ENCODE results near the gene DHRS1. TPM values are rescaled to one million over a fixed set of nuclear protein-coding genes. Genes with fewer than 3 reads are reported as not detected.

Gene DHRS1
- total RNA-seq, 1 experiment from 2014 or later: 34.7 TPM

DNA sequence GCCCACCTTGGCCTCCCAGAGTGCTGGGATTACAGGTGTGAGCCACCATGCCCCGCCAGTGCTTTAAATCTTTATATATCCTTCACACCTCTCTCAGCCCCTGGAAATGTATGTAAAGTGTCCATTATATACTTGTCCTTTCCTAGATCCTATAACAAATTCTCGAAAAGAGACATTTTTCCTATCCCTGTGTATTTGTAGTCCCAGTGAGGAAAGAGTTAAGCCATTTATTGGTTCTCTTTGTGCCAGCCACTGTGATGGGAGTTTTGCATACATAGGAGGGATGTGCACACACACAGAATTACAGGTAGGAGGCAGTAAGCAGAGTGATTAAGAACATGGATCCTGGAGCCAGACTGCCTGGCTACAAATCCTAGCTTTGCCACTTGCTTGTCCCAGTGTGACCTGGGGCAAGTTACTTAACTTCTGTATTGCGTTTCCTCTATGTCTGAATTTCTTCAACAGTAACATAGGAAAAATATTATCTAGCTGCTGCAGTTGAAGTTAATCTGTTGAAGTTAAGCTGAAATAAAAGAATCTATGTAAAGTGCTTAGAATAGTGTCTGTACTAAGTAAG is 26.1 kb downstream of the DHRS1 start:
- Histone ChIP-seq H3K4me1 (ENCODE audit: control insufficient read depth in 1 of 2, insufficient read depth in 2 of 2, low read length in 2 of 2) (peaks cover 9 to 22% of the 10 kb centered on the region in 2 experiments; a peak in 3 of 4 replicates), H3K4me3 (replicated peaks in 1 of 2; ENCODE audit: low read depth in 1 of 2, low read length in 2 of 2) (no peak overlapping the region), H3K9me2 (ENCODE audit: insufficient read depth) (no peaks in the 10 kb centered on the region), H2AFZ (ENCODE audit: low read depth, low read length, poor library complexity, severe bottlenecking) (no peak overlapping the region), H3K9me3 (ENCODE audit: control insufficient read depth in 1 of 2, insufficient read depth in 1 of 2, low read depth in 1 of 2, low read length in 2 of 2) (no peaks in the 10 kb centered on the region), H4K20me1 (ENCODE audit: insufficient read depth) (no peaks in the 10 kb centered on the region), H3K9ac (ENCODE audit: low read length) (no peak overlapping the region), H3K79me2 (ENCODE audit: insufficient read depth, low read length) (peaks cover 4% of the 10 kb centered on the region; the same call in 1 of the 2 replicates), H3K27ac (ENCODE audit: low read depth, low read length) (no peak overlapping the region), H3K27me3 (ENCODE audit: insufficient read depth, low read length) (no peaks in the 10 kb centered on the region), H3K36me3 (ENCODE audit: control insufficient read depth in 1 of 2, insufficient read depth in 2 of 2, low read length in 2 of 2) (no peaks in the 10 kb centered on the region), H3K4me2 (ENCODE audit: low read length) (no peak overlapping the region)
- POLR2A ChIA-PET: interaction anchor here (1.2 kb wide), 1 partner anchor 32 kb away, joined by 3 read pairs; no protein-coding TSS in a partner anchor
- RAD21 ChIA-PET (ENCODE audit: low non-redundant PET in 1 of 2, low total read pairs in 2 of 2, uncharacterized antibody in 2 of 2, unreplicated experiment in 2 of 2): interaction anchor here in 1 of 2 experiments (0.7 kb wide), 1 partner anchor 23 kb away, joined by 4 read pairs; no protein-coding TSS in a partner anchor
- CTCF ChIA-PET: interaction anchor here (1.0 to 1.5 kb wide), 2 partner anchors 8 to 30 kb away, joined by 4 to 5 read pairs; no protein-coding TSS in a partner anchor
- intact Hi-C loops (cut with micrococcal nuclease): no loop called here
- TF ChIP-seq JUND (IDR thresholded peaks at IDR 0.05): no peak
- TF ChIP-seq, protein P1, sequence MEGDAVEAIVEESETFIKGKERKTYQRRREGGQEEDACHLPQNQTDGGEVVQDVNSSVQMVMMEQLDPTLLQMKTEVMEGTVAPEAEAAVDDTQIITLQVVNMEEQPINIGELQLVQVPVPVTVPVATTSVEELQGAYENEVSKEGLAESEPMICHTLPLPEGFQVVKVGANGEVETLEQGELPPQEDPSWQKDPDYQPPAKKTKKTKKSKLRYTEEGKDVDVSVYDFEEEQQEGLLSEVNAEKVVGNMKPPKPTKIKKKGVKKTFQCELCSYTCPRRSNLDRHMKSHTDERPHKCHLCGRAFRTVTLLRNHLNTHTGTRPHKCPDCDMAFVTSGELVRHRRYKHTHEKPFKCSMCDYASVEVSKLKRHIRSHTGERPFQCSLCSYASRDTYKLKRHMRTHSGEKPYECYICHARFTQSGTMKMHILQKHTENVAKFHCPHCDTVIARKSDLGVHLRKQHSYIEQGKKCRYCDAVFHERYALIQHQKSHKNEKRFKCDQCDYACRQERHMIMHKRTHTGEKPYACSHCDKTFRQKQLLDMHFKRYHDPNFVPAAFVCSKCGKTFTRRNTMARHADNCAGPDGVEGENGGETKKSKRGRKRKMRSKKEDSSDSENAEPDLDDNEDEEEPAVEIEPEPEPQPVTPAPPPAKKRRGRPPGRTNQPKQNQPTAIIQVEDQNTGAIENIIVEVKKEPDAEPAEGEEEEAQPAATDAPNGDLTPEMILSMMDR (IDR thresholded peaks at IDR 0.05 in 2 of 3, conservative IDR thresholded peaks at IDR 0.05 in 1 of 3; ENCODE audit: borderline replicate concordance in 1 of 3, insufficient read depth in 1 of 3, low read depth in 2 of 3, low read length in 2 of 3): peak in 2 of 3 experiments; percentile 39 to 50; a peak in 4 of 6 replicates
- DNase-seq (ENCODE audit: low read depth, low spot score): no peak
- no TSS peak for BruUV-seq (replicated peaks)
- no peak for ATAC-seq

DNA sequence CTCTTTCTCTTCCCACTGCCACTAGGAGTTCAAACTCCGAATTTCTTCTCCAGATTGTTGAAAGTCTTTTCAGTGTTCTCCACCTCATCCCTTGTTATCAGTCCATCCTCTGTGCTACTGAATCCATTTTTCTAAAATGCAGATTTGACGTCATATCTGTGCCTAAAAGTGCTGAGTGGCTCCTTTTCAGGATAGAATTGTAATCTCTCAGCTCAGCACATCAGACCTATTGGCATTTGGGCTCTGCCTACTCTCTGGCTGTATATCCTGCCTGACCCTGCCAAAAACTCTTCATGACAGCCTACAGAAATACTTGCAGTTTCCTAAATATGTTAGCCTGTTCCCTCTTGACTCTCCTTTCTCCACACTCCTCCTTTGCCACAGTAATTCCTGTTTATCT is 27.1 kb downstream of the DHRS1 start:
- Histone ChIP-seq H3K79me2 (ENCODE audit: insufficient read depth, low read length) (peaks cover 4% of the 10 kb centered on the region; the same call in 1 of the 2 replicates), H3K4me2 (ENCODE audit: low read length) (peak overlapping the region; percentile 98; the same call in 1 of the 2 replicates), H3K9me2 (ENCODE audit: insufficient read depth) (no peaks in the 10 kb centered on the region), H3K4me1 (ENCODE audit: control insufficient read depth in 1 of 2, insufficient read depth in 2 of 2, low read length in 2 of 2) (peaks cover 9 to 22% of the 10 kb centered on the region in 2 experiments; a peak in 3 of 4 replicates), H2AFZ (ENCODE audit: low read depth, low read length, poor library complexity, severe bottlenecking) (no peak overlapping the region), H4K20me1 (ENCODE audit: insufficient read depth) (no peaks in the 10 kb centered on the region), H3K4me3 (replicated peaks in 1 of 2; ENCODE audit: low read depth in 1 of 2, low read length in 2 of 2) (no peak overlapping the region), H3K27ac (ENCODE audit: low read depth, low read length) (no peak overlapping the region), H3K36me3 (ENCODE audit: control insufficient read depth in 1 of 2, insufficient read depth in 2 of 2, low read length in 2 of 2) (no peaks in the 10 kb centered on the region; a peak in 1 of 4 replicates), H3K9me3 (ENCODE audit: control insufficient read depth in 1 of 2, insufficient read depth in 1 of 2, low read depth in 1 of 2, low read length in 2 of 2) (no peaks in the 10 kb centered on the region), H3K27me3 (ENCODE audit: insufficient read depth, low read length) (no peaks in the 10 kb centered on the region), H3K9ac (ENCODE audit: low read length) (no peak overlapping the region)
- no peak for TF ChIP-seq CBX3 (IDR thresholded peaks at IDR 0.05; ENCODE audit: low read depth)
- TF ChIP-seq POLR2AphosphoS5 (IDR thresholded peaks at IDR 0.05; ENCODE audit: low read depth, low read length): no peak
- TF ChIP-seq POLR2A (IDR thresholded peaks at IDR 0.05; ENCODE audit: borderline replicate concordance, extremely low read depth, insufficient read depth, insufficient read length): no peak
- TF ChIP-seq TCF7L2 (IDR thresholded peaks at IDR 0.05; ENCODE audit: borderline replicate concordance, extremely low read depth, insufficient read depth, insufficient read length): no peak
- TF ChIP-seq, protein P2, sequence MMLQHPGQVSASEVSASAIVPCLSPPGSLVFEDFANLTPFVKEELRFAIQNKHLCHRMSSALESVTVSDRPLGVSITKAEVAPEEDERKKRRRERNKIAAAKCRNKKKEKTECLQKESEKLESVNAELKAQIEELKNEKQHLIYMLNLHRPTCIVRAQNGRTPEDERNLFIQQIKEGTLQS (IDR thresholded peaks at IDR 0.05): no peak
- TF ChIP-seq ELF1 (IDR thresholded peaks at IDR 0.05; ENCODE audit: borderline replicate concordance, low read depth): no peak
- TF ChIP-seq YY1 (IDR thresholded peaks at IDR 0.05; ENCODE audit: extremely low read depth, insufficient replicate concordance, low read depth, low read length): no peak
- TF ChIP-seq JUND (IDR thresholded peaks at IDR 0.05): no peak
- TF ChIP-seq EGR1 (IDR thresholded peaks at IDR 0.05; ENCODE audit: low read depth): no peak
- intact Hi-C loops (cut with micrococcal nuclease): no loop called here
- ChIA-PET POLR2A (interaction anchor here (2.7 kb wide), 1 partner anchor 30 kb away, joined by 20 read pairs; the partner anchor contains the start of gene TINF2), RAD21 (ENCODE audit: low non-redundant PET in 1 of 2, low total read pairs in 2 of 2, uncharacterized antibody in 2 of 2, unreplicated experiment in 2 of 2) (no interaction called here), CTCF (interaction anchor here (1.5 to 2.0 kb wide), 3 partner anchors 7 to 30 kb away, joined by 5 to 17 read pairs (median 9); partner anchors contain the start of gene TINF2)
- DNase-seq (ENCODE audit: low read depth, low spot score) (no peak), ATAC-seq (no peak)
- no TSS peak for BruUV-seq (replicated peaks)

All from HCT116 (cell line).